Measurements from ENCODE around the gene ACAD10.
"Not testable (repeated sequence)": the region's sequence is repeated elsewhere in the genome, so short reads cannot be mapped to it uniquely, and the experiment has no call there.

ACAD10 gene

DNA sequence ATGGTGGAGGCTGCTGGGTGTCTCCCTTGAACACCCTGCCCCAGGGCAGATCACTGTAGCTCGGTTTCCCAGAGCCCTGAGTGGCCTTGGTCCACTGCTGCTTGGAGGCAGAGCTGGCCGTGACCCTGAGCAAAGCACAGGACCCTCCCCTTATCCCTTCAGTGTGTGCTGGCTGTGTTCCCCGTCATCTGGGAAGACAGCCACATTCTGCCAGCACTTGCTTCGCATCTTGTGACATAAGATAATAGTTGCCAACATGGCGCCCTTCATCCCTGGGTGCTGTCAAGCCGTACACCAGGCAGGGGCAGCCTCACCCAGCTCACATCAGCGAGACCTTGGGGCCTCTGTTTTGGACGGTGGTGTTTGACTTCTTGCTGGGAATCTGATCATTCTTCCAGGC, 68.8 kb downstream of the ACAD10 start:
- no peak for DNase-seq

DNA sequence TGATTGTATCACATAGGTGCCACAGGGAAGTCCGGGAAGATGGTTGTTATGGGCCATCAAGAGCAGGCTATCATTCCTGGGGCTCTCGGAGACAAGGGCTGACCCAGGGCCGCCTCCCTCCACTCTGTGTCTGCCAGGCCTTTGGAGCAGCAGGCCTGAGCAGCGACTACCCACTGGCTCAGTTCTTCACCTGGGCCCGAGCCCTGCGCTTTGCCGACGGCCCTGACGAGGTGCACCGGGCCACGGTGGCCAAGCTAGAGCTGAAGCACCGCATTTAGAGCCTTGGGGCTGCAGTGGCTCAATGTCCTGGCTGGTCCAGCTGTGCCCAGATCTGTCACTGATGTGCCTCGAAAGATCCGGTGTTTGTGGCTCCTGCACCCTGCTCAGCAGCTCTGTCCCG, 70.3 kb downstream of the ACAD10 start:
- DNase-seq: no peak

DNA sequence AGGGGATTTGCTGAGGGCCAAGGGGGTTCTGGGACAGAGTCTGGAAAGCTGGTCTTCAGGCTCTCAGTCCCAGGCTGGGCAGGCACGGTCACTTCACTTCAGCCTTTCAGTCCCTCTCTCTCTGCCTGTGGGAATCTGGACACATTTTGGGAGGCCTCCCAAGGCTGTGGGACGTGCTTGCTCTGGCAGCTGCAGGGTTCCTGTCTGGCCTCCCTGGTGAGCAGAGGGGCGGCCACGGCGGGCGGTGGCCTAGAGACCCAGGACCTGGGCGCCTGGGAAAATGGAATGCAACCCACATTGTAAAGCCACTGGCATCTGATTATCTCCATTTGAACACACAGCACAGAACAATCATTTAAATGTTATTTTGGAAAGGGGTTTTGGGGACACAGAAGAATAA, 70.8 kb downstream of the ACAD10 start:
- DNase-seq: no peak

DNA sequence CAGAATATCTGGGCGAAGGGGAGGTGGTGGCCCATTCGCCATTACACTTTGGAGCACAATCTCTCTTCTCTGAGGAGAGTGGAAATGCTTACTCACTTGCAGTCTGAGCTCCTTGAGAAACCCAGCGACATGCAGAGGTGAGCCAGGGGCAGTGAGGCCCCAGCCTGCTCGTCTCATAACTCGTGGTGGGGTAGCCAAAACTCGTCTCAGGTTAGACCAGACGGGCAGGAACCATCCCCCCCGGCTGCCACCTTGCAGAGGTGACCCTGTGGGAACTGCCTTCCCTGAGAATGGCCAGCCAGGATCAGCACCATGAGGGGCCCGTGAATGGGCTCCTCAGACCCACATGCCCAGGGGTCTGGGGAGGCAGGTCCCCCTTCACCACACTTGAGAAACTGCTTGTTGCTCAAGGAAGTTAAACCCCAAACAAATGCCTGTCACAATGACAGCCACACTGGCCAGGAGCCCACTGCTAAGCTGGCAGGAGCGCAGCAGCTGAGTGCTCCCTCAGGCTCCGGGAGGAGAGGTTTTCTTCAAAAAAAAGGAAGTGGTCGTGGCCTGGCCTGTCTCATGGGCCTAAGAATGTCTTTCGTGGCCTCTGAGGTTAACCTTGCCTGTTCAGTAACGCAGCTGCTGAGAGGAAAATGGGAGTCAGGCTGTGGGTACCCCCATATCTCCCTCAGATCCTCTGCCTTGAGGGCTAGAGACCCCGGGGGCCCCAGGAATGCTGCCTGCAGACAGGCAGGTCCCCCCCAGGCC, 71.7 kb downstream of the ACAD10 start:
- no peak for DNase-seq

DNA sequence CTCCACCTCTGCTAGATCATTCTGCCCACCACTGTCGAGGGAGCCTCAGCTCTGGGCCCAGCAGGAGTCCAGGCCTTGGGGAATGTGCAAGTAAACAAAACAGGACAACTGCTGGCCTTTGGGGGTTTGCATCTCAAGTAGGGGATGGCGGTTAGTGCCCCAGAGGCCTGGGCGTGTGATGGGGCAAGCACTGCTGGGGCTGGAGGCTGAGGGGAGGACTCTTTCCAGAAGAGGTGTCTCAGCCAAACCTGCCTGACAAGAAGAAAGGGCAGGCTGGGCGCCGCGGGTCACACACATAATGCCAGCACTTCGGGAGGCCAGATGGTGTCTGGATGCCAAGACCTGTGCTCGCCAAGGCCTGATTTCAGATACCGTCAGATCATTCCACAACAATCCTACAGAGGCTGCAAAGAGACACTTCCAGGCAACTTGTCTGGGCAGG, 72.3 kb downstream of the ACAD10 start:
- DNase-seq: no peak

DNA sequence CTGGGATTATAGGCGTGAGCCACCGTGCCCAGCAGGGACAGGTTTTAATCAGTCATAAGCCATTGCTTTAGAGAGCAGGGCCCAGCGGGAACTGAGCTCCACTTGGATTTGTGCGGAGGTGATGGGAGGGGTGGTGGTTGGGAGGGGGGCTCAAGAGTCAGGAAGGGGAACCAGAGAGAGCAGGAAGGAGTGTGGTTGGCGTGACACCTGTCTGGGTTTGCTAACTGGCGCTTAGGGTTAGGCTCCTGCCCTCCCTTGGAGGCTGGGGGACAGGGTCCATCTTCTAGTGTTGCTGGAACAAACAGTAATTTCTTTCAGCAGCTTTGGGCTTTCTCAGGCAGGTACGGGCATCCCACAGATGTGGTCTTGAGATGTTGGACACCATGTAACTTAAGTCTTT, 73.4 kb downstream of the ACAD10 start:
- DNase-seq: no peak

DNA sequence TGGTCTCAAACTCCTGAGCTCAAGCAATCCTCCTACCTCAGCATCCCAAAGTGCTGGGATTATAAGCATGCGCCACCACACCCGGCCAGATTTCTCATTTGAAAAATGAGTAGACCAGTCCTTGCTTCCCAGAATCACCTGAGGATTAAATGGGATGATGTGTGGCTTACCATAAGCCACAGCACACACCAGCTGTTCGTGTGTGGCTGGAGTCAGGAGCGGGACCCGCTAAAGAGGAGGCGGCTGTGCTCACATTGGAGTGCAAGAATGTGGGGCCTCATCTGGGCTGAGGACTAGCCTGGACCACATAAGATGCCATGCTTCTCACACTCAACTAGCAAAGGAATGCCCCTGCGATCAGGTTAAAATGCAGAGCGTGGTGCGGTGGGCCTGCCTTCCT, 74.1 kb downstream of the ACAD10 start:
- no peak for DNase-seq

DNA sequence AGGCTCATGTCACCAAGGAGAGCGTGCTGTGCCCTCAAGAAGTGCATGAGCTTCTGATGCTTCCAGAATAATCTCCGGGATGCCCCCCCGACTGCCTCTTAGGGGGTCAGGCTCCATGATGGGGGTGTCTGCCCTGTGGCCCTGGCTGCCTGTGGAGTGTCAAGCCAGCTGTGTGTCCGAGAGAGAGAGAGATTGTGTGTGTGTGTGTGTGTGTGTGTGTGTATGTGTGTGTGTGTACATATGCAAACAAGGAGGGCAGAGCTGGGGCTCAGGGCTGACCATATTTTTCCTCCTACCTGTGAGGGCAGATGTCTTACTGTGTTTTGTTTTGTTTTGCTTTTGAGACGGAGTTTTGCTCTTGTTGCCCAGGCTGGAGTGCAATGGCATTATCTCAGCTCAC, 75.2 kb downstream of the ACAD10 start:
- DNase-seq: no peak

DNA sequence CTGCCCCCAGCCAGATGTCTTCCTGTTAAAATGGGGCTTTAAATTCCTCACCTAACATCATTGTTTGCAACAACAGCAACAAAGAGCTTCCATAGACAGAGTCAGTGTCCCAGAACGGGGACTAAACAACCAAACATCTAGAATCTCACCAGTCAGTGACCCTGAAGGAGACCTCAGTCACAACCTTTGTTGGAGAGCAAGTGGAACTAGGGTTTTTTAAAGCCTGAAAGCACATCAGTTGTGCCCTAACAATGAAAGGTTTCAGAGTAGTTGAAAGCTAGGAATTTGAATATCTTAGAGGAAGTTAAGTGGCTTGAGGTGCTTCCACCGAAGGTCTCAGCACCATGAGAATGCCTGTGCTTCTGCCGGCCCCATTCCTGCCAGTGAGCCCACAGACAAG, 75.9 kb downstream of the ACAD10 start:
- DNase-seq: no peak

DNA sequence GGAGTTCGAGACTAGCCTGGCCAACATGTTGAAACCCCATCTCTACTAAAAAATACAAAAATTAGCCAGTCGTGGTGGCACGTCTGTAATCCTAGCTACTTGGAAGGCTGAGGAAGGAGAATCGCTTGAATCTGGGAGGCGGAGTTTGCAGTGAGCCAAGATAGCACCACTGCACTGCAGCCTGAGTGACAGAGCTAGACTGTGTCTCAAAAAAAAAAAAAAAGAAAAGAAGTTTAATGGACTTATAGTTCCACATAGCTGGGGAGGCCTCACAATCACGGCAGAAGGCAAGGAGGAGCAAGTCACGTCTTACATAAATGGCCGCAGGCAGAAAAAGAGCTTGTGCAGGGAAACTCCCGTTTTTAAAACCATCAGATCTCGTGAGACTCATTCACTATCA, 77.7 kb downstream of the ACAD10 start:
- DNase-seq: not testable (repeated sequence)

DNA sequence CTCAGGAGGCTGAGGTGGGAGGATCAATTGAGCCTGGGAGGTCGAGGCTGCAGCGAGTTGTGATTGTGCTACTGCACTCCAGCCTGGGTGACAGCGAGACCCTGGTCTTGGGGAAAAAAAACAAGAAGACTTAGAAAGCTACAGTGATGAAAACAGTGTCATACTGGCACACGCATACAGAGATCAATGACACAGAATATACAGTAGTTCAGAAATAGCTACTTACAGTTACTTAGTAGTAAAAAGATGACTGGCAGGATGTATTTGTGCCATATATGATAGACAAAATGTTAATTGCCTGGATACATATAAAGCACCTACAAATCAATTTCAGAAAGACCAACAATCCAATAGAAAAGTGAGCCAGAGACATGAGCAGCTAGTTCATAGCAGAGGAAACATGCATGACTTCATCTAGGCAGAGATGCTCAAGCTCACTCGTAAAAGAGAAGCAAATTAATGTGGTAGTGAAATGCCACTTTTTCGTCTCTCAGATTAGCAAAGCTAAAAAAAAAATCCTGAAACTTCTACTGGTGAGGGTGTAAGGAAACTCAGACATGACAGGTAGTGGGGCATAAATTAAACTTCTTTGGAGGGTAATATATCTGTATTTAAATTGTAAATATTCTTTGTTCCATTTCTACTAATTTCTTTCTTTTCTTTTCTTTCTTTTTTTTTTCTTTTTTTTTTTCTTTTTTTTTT, 78.4 kb downstream of the ACAD10 start:
- DNase-seq: no peak

DNA sequence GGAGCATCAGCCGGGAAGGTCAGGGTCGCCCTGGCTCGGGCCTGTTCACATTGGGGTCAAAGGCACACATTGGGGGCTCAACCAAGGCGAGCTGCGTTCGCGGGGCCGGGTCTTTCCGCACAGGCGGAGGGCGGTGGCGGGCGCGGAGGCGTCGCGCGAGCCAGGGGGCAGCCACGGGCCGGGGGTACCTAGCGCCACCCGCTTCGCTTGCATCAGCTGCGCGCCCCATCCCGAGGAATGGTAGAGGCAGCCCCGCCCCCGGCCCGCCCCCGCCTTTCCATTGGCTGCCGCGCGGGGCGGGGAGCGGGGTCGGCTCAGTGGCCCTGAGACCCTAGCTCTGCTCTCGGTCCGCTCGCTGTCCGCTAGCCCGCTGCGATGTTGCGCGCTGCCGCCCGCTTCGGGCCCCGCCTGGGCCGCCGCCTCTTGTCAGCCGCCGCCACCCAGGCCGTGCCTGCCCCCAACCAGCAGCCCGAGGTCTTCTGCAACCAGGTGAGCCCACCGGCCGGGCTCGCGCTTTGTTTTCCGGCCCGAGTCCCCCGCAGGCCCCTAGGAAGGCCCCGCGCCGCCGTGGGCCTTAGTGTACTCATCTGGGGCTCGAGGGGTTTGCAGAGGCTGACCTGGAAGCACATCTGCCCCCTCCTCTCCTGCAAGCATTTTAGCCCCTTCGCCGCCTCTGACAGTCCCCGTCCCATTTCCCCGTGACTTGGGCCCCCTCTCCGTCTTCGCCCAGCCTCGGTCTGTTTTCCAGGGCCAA, 80.9 kb downstream of the ACAD10 start, which contains the start of gene ALDH2:
Gene ALDH2 (plus strand): TSS at position 326 of the 754 bp plus-strand sequence. CDS start 50 bp downstream, at position 376.
- DNase-seq: peak; percentile 49

DNA sequence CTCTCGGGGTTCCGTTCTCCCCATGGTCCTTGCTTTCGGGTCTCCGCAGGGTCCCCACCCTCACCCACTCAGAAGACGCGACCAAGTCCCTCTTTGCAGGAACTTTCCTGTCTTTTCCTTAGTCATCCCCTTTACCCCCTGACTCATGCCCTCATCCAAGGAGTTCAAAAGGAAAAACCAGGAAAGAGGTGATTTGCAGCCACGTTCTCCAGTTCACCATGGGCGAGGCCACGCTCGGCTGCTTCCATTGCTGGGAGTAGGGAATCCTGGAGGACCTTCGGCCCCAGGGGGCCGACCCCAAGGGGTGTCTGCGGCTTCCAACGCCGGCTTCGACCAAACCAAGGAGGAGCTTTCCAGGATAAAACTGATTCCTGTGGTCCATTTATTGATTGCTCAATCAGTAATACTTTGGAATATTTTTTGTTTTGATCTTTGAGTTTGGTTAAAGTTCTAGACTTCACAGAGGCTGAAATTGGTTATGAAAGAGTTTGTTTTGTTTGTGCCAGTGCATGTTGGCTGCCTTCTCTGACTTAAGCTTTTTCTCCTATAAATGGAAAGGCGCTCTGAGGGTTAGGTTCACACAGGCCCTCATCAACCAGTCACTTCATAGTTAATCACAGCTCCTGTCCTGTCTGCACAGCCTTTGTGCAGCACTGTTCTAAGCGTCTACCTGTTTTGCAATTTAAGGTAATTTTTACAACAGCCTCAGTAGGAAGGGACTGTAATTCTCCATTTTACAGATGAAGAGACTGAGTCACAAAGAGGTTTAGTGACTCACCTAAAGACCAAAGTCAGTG, 81.7 kb downstream of the ACAD10 start:
- no peak for DNase-seq

DNA sequence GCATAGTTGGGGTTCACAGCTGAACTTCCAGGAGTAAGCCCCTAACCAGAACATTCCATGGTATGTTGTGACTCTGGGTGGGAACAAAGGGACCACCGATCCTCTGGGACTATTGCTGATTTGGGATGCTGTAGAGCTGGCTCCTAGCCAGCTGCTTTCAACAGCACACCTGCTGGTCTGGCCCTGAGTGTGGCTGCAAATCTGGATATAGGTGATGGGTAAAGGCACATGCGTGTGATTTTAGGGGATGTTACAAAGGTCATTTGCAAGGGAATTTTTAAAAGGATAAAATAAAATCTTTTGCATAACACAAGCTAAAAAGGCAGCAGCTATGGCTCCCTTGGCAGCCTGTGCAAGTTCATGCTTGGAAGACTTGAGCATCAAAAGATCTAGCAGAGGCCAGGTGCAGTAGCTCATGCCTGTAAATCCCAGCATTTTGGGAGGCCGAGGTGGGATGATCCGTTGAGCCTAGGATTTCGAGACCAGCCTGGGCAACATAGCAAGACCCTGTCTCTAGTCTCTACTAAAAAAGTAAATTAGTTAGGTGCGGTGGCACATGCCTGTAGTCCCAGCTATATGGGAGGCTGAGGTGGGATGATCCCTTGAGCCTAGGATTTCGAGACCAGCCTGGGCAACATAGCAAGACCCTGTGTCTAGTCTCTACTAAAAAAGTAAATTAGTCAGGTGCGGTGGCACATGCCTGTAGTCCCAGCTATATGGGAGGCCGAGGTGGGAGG, 82.5 kb downstream of the ACAD10 start:
- DNase-seq: no peak

DNA sequence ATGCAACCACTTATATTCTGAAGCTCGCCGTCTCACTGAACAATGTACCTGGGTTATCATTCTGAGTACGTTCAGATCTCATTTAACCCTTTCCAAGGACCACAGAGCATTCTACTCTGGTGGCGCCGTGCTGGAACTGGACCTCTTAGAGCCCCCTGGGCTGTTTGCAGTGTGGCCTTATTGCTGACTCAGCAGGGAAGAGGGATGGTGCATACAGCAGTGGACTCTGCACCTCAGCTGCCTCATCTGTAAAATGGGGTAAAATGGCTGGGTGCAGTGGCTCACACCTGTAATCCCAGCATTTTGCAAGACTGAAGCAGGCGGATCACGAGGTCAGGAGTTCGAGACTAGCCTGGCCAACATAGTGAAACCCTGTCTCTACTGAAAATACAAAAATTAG, 83.7 kb downstream of the ACAD10 start:
- DNase-seq: no peak

DNA sequence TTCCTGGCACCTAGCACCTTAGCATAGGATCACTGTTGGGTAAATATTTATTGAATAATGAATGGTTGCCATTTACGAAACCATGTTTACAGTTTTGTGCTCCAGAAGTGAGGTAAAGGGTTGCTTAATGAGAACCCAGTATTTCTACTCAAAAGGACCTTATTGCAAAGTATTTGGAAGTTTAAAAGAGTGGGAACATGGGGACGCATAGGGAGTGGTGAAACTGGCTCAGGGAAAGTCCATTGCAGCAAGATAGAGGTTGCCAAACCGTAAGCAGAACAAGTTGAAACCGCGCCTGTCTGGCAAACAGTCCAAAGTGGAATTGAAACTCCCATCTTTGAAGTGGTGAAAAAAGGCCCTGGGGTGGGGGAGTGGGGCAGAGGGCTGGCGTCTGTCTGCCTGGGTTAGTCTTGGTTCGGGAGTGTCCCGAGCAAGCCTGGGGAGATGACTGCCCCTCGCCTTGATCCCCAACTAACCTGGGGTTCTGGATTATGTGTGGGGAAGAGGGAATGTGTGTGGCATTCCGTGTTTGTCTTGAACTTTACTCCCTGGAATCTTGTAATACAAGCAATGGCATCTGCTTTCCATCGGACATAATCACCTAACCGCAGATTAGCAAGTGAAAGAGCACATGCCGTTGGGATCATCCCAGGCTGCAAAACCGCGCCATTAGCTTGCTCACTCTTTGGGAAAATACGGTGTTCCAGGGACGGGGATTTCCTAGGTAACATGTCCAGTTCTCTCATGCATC, 88.1 kb downstream of the ACAD10 start:
- DNase-seq: no peak

DNA sequence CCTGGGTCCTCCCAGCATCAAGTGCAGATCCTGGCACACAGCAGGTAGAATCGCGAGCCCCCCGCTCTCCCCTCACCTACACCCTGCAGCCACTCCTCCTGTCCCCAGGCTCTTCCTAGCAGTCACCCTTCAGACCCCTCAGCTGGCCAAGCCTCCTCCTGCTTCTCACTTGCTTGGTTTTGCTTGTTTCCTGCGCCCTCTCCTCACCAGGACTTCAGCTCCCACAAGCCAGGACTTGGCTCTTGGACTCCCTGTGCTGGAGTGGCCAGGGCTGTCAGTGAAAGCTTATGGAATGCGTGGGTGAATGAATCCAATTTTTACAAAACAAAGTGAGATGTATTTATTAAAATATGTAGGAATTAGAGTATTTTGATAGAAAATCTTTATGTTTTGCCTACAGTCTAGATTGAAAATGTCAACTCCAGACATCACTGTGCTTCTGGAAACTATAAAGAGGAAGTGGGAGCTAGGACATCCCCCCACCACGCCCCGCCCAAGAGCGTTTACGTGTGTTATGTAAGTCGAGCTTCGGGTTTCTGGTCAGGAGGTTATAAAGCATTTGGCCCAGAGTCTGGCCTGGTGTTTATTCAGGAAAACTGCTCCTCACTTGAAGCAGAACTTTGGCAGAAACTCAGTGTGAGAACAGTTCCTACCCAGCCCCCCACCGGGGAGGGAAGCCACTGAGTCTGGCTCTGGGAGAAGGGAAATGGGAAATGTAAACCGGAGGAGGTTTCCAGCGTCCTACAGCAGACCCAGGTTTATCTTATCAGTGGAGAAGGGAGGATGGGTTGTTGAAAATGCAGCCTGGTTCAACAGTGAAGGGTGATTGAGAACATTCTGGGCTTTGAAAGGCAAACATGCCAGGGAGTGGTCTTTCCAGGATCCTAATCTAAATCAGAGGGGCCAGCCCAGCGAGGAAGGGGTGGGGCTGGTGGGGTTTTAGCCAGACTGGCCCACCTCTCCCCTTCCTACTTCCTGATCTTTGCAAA, 89.6 kb downstream of the ACAD10 start:
- DNase-seq: no peak

DNA sequence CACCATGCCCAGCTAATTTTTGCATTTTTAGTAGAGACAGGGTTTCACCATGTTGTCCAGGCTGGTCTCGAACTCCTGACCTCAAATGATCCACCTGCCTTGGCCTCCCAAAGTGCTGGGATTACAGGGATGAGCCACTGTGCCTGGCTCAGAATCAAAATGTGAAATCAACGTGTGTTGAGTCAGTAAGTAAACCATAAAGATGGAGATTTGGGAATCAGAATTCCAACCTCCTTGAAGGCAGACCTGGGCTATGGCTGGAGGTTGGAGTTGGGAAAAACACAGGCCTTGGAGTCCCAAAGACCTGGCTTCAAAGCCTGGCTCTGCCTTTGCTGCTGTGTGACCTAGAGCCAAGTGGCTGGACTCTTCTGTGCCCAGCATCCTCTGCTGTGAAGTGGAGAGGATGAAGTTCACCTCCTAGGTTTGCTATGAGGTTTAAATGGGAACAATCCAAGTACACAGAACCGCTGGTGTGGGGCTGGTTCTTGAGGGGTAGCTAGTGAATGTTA, 91.0 kb downstream of the ACAD10 start:
- no peak for DNase-seq

DNA sequence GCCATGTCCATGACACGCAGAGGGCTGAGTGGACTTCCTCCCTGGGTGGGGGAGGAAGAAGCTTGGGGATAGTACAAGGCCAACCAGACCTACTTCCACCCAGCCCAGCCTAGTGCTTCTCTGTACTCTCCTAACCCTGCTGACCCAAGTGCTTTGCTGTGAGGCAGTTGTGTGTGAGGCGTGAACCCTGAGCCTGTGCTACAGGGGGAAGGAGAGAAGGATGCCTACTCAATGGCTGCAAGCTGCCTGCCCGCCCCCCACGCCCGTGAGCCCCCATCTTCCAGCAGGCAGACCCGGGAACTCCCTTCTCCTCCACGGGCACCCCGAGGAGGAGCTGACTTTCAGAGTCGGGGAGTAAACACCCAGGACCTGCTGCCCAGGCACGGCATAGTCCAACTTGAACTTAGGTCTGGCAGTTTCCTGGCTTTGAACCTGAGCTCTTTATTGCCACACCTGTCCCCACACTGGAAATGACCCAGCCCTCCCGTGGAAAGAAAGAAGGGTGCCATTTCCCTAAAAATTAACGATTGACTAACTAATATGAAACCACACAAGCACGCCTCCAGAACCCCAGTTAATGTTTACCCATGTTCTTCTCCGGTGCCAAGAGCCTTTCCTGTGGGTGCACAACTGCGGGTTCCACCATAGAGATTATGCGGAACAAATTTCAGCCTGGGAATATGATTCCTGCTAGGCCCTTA, 91.6 kb downstream of the ACAD10 start:
- DNase-seq: no peak

All from NCI-H1694 (cell line).